ENCODE data around the gene DTL.

DNA sequence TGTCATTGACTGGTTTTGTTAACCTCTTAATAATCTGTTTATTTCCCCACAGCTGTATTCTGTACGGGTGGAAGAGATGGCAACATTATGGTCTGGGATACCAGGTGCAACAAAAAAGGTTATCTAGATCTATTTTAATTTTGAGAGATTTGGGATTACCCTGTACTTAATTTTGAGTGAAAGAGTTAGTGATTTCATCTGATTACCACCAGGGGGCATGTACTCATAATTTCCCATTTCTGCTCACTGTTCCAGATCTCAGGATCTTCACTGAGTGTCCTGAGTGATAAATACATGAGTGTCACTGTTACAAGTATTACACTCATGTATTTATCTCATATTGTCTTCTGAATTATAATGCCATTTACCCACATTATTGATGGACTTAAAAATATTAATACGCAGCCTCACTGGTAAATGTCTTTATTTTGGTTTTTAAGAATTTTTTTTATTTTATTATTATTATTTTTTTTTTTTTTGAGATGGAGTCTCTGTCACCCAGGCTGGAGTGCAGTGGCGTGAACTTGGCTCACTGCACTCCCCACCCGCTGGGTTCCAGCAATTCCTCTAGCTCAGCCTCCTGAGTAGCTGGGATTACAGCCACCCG lies 27.4 kb downstream of the DTL start:
- peak; percentile 56 to 77 (median 69) for TF ChIP-seq CTCF (IDR thresholded peaks at IDR 0.05)
- no peak for TF ChIP-seq POLR2A (IDR thresholded peaks at IDR 0.05)

Measured in heart left ventricle (tissue), 13 donors.